Stimulated activated naive CD8-positive, alpha-beta T cell treated with anti-CD3 and anti-CD28 coated beads, Interleukin-15, amount 100 ng/mL, for 72 hours (primary cell): ENCODE measurements around the gene TSHZ2.

Experiments
- ATAC-seq: fragments of 150-1000 bp; cut with Tn5 transposase; 2 replicates; pipeline ENCODE4 v1.10.0; 2021; ENCODE audit warnings: mild to moderate bottlenecking, moderate library complexity
- DNase-seq, 2 donors: peaks; one replicate each; pipeline ENCODE4 v3.0.0; 2021 to 2022
- H3K27ac Mint-ChIP-seq, 2 donors: one replicate each; pipeline ENCODE4 v1.8.0; 2022; ENCODE audit warnings: mild to moderate bottlenecking in 2 of 2, mixed read lengths in 2 of 2, moderate library complexity in 2 of 2
- H3K27me3 Mint-ChIP-seq: one replicate; pipeline ENCODE4 v1.8.0; 2022; ENCODE audit warnings: mixed read lengths
- H3K4me1 Mint-ChIP-seq: one replicate; pipeline ENCODE4 v1.8.0; 2022; ENCODE audit warnings: mild to moderate bottlenecking, mixed read lengths
- H3K4me3 Mint-ChIP-seq, 2 donors: one replicate each; pipeline ENCODE4 v1.8.0; 2022; ENCODE audit warnings: mild to moderate bottlenecking in 2 of 2, mixed read lengths in 2 of 2, moderate library complexity in 1 of 2
- H3K9me3 Mint-ChIP-seq, 2 donors: one replicate each; pipeline ENCODE4 v1.8.0; 2022; ENCODE audit warnings: mixed read lengths in 2 of 2

The TSHZ2 gene

DNA sequence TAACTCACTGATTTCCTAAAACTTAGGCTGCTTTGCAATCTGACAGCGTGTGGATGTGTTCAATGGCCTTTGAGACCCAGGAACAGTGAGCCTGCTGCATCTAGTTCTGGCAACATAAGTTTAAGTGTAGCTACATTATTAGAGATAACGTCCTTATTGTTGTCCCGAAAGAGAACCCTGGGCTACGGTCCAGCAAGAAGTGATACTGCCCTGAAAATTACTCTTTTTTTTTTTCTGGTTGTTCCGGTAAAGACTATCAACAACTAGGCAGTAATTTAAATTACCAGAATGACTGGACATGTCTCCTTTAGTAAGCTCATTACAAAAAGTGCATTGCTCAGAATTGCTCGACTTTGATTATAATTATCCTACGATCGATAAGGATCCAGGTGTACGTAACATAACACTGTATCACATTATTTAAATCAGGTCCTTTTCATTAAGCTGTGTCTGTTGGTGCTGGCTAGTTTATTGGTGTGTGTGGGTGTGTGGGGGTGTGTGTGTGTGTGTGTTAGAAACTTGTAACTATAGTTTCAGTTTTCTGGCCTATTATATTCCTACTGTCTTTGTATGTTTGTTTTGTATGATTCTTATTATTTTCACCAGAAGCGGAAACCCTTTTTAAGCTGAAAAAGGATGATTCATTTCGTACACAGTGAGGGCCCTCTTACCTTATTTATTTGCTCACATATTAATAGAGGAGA is 3.0 kb downstream of the TSHZ2 start:
- peak overlapping the region in 1 of 2 donors; percentile 40 for H3K27ac Mint-ChIP-seq
- ATAC-seq, result no peak
- DNase-seq, result no peak
- peak overlapping the region; percentile 13 to 34 for H3K4me3 Mint-ChIP-seq
- peaks cover 48% of the 10 kb centered on the region for H3K4me1 Mint-ChIP-seq
- peaks cover 44% of the 10 kb centered on the region for H3K27me3 Mint-ChIP-seq
- H3K9me3 Mint-ChIP-seq, result no peaks in the 10 kb centered on the region

DNA sequence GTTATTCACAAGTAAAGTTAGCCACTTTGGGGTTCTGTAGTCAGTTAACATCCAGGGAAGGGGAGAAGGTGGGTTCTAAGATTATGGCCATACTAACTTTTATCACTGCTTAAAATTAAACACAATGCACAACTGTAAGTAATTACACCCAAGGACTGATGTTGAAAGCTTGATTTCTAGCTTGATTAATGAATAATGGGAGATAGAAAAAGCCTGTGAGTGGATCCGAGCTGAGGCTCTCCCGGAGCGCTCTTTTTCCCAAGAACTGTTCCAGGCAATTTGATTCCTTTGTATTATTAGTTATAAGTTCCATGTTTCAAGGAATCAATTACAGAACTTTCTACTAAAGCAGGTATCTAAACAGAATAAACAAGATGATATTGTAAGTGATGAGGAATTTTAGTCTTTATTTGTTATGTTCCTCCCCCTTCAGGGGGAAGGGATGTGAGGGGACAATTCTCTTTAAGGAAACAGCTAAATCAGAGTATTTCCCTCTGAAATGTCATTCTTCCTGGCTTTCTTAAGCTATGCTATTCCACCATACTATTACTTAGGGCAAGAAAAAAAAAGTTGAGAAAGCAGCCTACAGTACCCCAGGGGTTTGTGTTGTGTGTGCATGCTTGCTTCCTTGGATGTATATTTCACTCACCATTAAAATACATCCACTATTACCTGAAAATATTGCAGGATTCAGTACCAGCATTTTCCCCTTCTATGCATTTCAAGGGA is 3.8 kb downstream of the TSHZ2 start:
- no peak for DNase-seq
- H3K9me3 Mint-ChIP-seq, result no peaks in the 10 kb centered on the region
- no peak for ATAC-seq
- no peak overlapping the region for H3K4me3 Mint-ChIP-seq
- no peak overlapping the region for H3K27ac Mint-ChIP-seq
- H3K4me1 Mint-ChIP-seq, result peaks cover 47% of the 10 kb centered on the region
- peaks cover 42% of the 10 kb centered on the region for H3K27me3 Mint-ChIP-seq

DNA sequence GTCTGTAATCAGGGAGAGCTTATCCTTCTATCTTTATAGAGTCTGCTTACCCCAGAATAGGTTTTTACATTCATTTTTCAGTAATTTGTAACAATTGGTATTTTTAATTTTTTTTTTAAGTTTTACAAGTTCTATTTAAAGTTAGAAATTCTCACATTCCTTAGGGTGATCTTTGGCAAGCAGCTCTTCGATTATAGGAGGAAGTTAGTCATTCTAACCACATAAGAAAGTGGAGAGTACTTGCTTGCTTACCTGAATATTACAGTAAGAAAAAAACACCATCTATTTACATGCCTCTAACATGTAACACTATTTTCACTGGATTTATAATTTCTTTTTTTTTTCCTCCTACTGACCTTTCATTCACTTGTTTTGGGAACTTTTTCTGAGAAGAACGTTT is 6.7 kb downstream of the TSHZ2 start:
- H3K27ac Mint-ChIP-seq, result peak overlapping the region in 1 of 2 donors; percentile 22
- H3K4me1 Mint-ChIP-seq, result peaks cover 25% of the 10 kb centered on the region
- no peak for ATAC-seq
- no peaks in the 10 kb centered on the region for H3K9me3 Mint-ChIP-seq
- H3K4me3 Mint-ChIP-seq, result no peak overlapping the region
- H3K27me3 Mint-ChIP-seq, result peaks cover 18% of the 10 kb centered on the region
- no peak for DNase-seq

DNA sequence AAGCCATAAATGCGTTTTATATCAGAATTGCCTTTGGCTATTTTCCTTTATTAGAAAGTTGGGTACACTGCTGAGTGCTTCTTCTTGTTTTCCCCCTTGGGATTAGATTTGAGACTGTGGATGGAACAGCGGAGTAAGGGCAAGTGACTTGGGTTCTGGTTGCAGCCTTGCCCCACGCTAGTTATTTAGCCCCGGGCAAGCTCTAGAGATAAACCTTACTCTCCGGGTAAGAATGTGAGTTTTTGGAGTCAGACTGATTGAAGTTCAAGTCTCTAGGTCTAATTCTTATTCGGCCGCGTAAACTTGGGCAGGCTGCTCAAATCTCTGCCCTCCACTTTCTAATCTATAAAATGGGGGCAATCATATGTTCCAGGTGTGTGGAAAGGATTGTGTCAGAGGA is 8.9 kb downstream of the TSHZ2 start:
- DNase-seq, result no peak
- ATAC-seq, result no peak
- no peak overlapping the region for H3K4me3 Mint-ChIP-seq
- no peaks in the 10 kb centered on the region for H3K9me3 Mint-ChIP-seq
- peaks cover 15% of the 10 kb centered on the region for H3K4me1 Mint-ChIP-seq
- H3K27ac Mint-ChIP-seq, result no peak overlapping the region
- peaks cover 26% of the 10 kb centered on the region for H3K27me3 Mint-ChIP-seq

DNA sequence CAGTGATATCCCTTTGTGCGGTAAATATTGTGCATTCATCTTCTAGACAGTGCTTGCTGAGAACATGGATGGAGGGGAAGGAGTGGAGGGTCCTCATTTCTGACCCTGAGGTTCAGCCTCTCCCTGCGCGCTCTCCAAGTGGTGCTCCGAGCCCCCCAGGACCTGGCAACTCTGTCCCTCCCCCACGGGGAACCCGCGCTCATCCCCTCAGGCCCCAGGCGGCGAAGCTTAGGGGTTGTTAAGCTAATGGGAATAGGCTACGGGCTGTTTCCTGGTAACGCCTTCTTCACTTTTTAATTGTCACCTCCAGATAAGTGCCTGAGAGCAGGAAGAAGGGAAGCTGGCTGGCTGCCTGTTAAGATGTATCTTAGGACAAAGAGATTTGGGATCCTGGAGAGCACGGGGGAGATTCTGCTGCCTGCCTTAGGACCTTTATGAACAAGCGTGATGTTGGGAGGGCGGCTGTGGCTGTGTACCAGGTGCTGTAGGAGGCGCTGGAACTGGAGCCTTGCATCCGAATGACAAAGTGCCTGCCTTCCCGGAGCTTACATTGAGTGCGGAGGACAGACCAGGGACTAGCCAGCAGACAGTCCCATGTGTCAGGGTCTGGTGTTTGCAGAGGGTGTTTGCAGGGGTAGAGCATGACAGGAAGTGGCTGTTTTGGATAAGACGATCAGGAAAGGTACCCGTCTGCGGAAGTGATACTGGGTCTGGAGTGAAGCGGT is 11.7 kb downstream of the TSHZ2 start:
- Mint-ChIP-seq H3K27ac (peak overlapping the region; percentile 37 to 90), H3K4me1 (peaks cover 15% of the 10 kb centered on the region), H3K4me3 (peak overlapping the region; percentile 69 to 78), H3K27me3 (peaks cover 13% of the 10 kb centered on the region), H3K9me3 (no peaks in the 10 kb centered on the region)
- ATAC-seq, result peak; percentile 60
- no peak for DNase-seq

DNA sequence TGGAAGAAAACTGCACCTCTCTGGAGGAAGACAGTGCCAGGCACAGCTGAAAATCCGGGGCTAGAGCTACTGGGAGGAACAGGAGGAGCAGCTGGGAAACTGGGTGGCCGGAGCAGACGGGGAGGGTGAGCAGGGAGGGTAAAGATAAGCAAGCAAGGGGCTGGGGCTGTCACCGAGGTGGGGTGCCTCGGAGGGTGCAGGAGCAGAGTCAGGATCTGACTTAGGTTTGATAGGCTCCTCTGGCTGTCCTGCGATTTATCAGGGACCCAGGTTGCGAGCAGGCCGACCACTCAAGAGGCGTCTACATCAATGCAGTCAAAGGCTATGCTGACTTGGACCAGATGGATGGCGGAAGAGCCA is 12.3 kb downstream of the TSHZ2 start:
- Mint-ChIP-seq H3K27ac (peak overlapping the region in 1 of 2 donors; percentile 90), H3K4me3 (peak overlapping the region; percentile 69 to 78), H3K27me3 (peaks cover 13% of the 10 kb centered on the region), H3K4me1 (peaks cover 11% of the 10 kb centered on the region), H3K9me3 (no peaks in the 10 kb centered on the region)
- no peak for DNase-seq
- ATAC-seq, result peak; percentile 26

DNA sequence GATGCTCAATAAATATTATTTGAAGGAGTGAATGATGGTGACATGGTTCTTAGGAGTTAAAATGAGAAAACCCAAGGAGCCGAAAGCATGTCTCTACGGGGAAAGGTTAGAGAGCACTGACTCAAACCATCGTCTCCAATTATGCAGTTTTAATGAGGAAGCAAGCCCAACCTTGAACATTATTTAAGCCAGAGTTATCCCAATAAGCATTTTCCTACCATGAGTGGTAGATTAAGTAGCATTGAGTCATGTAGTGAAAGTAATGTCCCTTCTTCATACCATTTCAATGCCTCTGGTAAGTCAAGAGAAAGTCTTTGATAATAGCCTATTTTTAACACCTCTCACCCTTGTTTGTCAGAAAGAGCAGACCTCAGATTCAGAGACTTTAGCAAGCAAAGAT is 13.5 kb downstream of the TSHZ2 start:
- ATAC-seq (no peak), DNase-seq (no peak)
- no peak overlapping the region for H3K27ac Mint-ChIP-seq
- H3K27me3 Mint-ChIP-seq, result peaks cover 13% of the 10 kb centered on the region
- no peaks in the 10 kb centered on the region for H3K9me3 Mint-ChIP-seq
- H3K4me3 Mint-ChIP-seq, result no peak overlapping the region
- peaks cover 11% of the 10 kb centered on the region for H3K4me1 Mint-ChIP-seq

DNA sequence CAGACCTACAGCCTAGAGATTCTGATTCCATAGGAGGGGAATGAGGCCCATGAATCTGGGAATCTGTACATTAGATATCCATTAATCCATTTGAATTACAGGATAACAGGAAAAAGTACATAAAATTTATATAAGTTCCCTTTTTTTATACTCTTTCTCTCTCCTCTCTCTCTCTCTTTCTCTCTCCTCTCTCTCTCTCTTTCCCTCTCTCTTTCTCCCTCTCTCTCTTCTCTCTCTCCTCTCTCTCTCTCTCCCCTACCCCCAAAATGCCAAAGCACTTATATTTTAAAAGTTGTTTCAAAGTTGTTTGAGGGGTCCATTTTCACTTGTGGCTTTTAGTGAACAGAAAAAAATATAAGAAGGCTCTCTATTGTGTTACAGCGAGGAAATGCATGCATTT is 15.1 kb downstream of the TSHZ2 start:
- peaks cover 13% of the 10 kb centered on the region for H3K27me3 Mint-ChIP-seq
- no peak overlapping the region for H3K4me3 Mint-ChIP-seq

DNA sequence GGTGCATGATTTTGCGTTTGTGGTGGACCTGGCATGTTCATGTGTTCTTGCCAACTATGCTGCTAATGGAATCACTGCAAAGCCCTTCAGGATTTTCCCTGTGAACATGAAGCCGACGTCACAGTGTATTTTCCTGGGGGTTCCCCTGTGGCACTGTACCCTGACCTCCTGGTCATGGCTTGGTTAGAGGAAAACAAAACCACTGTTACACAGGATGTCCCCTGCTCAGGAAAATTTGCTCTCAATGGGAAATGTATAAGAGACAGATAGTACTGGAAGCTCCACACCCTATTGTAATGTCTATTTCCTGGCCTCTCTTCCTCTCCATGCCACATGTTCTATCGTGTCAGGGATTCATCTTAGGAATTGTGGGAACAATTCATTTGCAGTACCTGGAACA is 19.7 kb downstream of the TSHZ2 start:
- H3K4me3 Mint-ChIP-seq, result no peak overlapping the region
- ATAC-seq, result no peak
- no peaks in the 10 kb centered on the region for H3K9me3 Mint-ChIP-seq
- no peaks in the 10 kb centered on the region for H3K4me1 Mint-ChIP-seq
- H3K27me3 Mint-ChIP-seq, result no peaks in the 10 kb centered on the region
- H3K27ac Mint-ChIP-seq, result no peak overlapping the region
- no peak for DNase-seq

More for the DNA sequence above, 15.1 kb downstream of the TSHZ2 start:
- peak overlapping the region in 1 of 2 donors; percentile 89 for H3K27ac Mint-ChIP-seq
- H3K4me1 Mint-ChIP-seq, result peaks cover 11% of the 10 kb centered on the region
- ATAC-seq, result no peak
- H3K9me3 Mint-ChIP-seq, result no peaks in the 10 kb centered on the region
- no peak for DNase-seq

DNA sequence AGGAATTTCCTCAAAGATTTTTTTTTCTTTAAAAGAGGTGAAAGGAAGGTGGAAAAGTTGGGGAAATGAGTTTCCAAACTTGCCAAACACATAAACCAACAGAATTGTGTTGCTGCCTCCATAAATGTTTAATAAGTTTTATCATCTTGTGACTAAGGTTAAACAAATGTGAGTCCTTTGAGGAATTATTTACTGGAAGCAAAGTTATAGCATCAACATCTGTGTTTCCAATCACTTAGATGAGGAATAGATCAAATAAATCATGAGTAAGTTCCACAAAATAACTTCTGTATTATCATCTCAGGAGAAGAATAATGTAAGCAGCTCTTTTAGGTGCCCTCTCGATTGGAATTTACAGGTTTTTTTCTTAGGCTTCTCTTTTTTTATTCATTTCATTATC is 20.5 kb downstream of the TSHZ2 start:
- Mint-ChIP-seq H3K4me1 (no peaks in the 10 kb centered on the region), H3K27ac (no peak overlapping the region)
- no peak for ATAC-seq

DNA sequence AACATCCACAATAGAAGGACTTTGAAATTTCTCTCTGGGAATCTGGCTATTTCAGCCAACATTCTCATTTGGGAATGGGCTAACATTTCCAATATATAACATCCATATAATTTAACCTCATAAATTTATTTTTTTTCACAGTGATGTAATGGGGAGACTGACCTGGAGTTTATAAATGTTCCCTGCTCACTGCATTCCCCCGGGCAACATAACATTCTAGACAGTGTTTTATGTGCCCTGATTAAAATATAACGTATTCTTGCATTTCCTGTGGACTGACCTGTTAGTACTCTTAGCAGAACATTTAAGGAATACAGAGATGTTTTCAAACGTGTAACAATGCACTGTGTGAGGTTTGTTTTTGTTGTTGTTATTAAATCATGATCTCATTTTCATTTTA is 20.9 kb downstream of the TSHZ2 start:
- H3K27ac Mint-ChIP-seq, result no peak overlapping the region
- no peaks in the 10 kb centered on the region for H3K9me3 Mint-ChIP-seq
- ATAC-seq, result no peak
- DNase-seq, result no peak
- H3K4me3 Mint-ChIP-seq, result no peak overlapping the region
- no peaks in the 10 kb centered on the region for H3K27me3 Mint-ChIP-seq
- no peaks in the 10 kb centered on the region for H3K4me1 Mint-ChIP-seq

More for the DNA sequence above, 20.5 kb downstream of the TSHZ2 start:
- no peak overlapping the region for H3K4me3 Mint-ChIP-seq
- no peaks in the 10 kb centered on the region for H3K27me3 Mint-ChIP-seq
- no peaks in the 10 kb centered on the region for H3K9me3 Mint-ChIP-seq
- no peak for DNase-seq

DNA sequence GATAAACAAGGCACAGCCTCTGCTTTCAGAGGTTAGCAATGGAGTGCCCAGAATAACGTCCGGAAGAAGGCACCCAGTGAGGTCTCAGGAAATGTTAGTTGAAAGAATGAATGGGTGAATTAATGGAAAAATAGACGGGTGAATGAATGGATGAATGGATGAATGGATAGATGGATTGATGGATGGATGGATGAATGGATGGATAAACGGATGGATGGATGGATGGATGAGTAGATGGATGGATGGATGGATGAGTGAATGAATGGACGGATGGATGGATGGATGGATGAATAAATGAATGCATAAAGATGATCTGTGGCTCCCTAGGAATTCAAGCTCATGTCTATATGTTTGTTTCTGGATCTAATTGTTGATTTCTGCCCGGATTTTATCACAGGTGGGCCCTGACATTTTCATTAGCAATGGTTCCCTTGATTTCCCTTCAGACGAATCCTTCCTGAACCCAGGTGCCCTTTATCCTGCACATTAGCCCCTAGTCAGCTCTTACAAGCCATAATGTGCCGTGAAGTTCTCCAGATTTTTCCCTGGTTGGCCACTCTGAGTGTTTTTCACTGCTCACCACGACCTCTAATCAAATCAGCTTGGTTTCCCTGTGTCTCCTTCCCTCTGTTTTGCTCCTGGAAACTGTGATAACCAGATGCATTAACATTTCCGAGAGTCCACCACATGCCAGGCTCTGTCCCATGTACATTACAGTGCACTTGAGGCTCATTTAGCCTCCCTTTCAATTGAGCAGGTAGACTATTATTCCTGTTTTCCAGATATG is 22.2 kb downstream of the TSHZ2 start:
- no peak overlapping the region for H3K27ac Mint-ChIP-seq
- DNase-seq, result no peak
- no peaks in the 10 kb centered on the region for H3K9me3 Mint-ChIP-seq
- ATAC-seq, result no peak
- no peaks in the 10 kb centered on the region for H3K4me1 Mint-ChIP-seq
- no peak overlapping the region for H3K4me3 Mint-ChIP-seq
- H3K27me3 Mint-ChIP-seq, result no peaks in the 10 kb centered on the region

DNA sequence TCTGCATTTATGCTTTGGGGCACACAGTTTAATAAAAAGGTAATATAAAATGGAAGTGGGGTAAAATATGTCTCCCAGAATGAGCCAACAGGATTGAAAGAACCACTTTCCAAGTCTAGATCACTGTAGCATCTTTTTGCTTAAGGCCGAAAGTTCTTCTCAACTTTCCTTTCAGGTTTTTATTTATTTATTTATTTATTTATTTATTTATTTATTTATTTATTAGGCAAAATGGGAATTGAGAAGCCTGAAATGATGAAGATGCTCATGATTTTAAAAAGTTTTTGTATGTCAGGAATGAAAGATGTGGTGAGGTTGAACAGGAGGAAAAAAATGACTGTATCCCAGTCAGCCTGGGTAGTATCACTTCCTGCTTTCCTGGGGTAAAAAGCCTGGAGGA is 24.0 kb downstream of the TSHZ2 start:
- Mint-ChIP-seq H3K4me1 (peaks cover 10% of the 10 kb centered on the region), H3K27ac (no peak overlapping the region), H3K9me3 (no peaks in the 10 kb centered on the region), H3K27me3 (no peaks in the 10 kb centered on the region), H3K4me3 (no peak overlapping the region)
- DNase-seq (no peak), ATAC-seq (no peak)

DNA sequence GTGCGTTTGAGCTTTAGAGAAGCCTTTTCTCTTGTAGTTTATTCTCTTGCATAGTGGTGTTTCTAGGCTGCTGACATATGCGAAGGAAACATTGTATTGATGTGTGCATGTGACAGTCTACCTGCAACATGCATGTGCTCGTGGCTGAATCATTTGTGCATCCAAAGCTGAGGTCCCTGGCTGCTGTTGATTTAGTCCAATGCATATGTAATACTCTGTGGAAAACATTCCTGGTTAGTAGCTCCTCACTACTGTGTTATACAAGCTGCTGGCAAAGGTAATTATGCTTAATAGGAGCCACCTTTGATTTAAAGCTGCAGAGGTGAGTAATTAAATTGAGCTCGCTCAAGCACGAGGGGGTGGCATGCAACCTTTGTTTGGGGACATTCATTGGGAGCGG is 24.5 kb downstream of the TSHZ2 start:
- ATAC-seq, result no peak
- Mint-ChIP-seq H3K27ac (no peak overlapping the region), H3K27me3 (no peaks in the 10 kb centered on the region), H3K4me1 (peaks cover 16% of the 10 kb centered on the region), H3K4me3 (no peak overlapping the region), H3K9me3 (no peaks in the 10 kb centered on the region)
- DNase-seq, result no peak

DNA sequence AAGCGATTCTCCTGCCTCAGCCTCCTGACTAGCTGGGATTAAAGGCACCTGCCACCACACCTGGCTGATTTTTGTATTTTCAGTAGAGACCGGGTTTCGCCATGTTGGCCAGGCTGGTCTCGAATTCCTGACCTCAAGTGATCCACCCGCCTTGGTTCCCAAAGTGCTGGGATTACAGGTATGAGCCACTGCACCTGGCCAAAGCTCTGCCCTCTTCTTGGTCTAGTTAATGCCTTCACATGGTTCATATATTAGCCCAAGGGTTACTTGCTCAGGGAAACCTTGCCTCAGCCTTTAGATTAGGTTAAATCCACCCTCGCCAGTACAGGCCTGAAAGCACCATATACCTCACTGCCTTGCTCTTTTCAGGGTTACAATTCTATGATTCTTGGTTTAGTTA is 26.1 kb downstream of the TSHZ2 start:
- H3K9me3 Mint-ChIP-seq, result no peaks in the 10 kb centered on the region
- no peak overlapping the region for H3K4me3 Mint-ChIP-seq
- no peak overlapping the region for H3K27ac Mint-ChIP-seq
- ATAC-seq (no peak), DNase-seq (no peak)
- peaks cover 23% of the 10 kb centered on the region for H3K4me1 Mint-ChIP-seq
- no peaks in the 10 kb centered on the region for H3K27me3 Mint-ChIP-seq
